H1 (cell line): Measurements from ENCODE around the gene FRMD4A.

ENCODE experiments used
- CBX8 ChIP-seq: fragments of 300-800, 300-1000 bp; sonication (generic); IDR thresholded peaks from 2 replicates; pipeline ENCODE4 v1.7.1; 2016; ENCODE audit warnings: low read depth, low read length, borderline replicate concordance
- CTCF ChIP-seq, 3 experiments: IDR thresholded peaks; 1 replicate in 2 of 3; 2 replicates in 1 of 3; pipeline versions ENCODE4 v1.5.1 to v1.6.1; 2011; ENCODE audit warnings: low read length in 3 of 3, mild to moderate bottlenecking in 3 of 3, inconsistent platforms in 2 of 3, low read depth in 1 of 3, moderate library complexity in 1 of 3; ENCODE audit not compliant: insufficient read depth in 1 of 3; ENCODE audit errors: control extremely low read depth in 1 of 3
- EP300 ChIP-seq, 2 experiments: IDR thresholded peaks; 1 replicate in 1 of 2; 2 replicates in 1 of 2; pipeline ENCODE4 v1.6.1; 2011 to 2012; ENCODE audit warnings: low read depth in 2 of 2, low read length in 2 of 2, mild to moderate bottlenecking in 2 of 2, borderline replicate concordance in 1 of 2, inconsistent platforms in 1 of 2, moderate library complexity in 1 of 2
- EZH2 ChIP-seq: fragments of 200-600 bp; sonication (generic); IDR thresholded peaks from 2 replicates; pipeline ENCODE4 v1.7.1; 2012; ENCODE audit warnings: low read depth, mild to moderate bottlenecking, moderate library complexity, low read length, inconsistent platforms; ENCODE audit not compliant: severe bottlenecking
- GTF2F1 ChIP-seq: IDR thresholded peaks from 2 replicates; pipeline ENCODE4 v1.6.1; 2012; ENCODE audit warnings: low read depth, low read length, improper control_type of control experiment, borderline replicate concordance
- HDAC6 ChIP-seq: IDR thresholded peaks from one replicate; pipeline ENCODE4 v1.7.1; 2012; ENCODE audit warnings: low read depth, mild to moderate bottlenecking, inconsistent platforms, low read length, moderate library complexity
- KDM1A ChIP-seq: fragments of 200-600, 300-600 bp; sonication (generic); IDR thresholded peaks from 2 replicates; pipeline ENCODE4 v1.7.1; 2016; ENCODE audit warnings: mild to moderate bottlenecking, low read length, borderline replicate concordance
- NRF1 ChIP-seq: IDR thresholded peaks from 2 replicates; pipeline ENCODE4 v1.6.1; 2011; ENCODE audit warnings: mild to moderate bottlenecking, low read depth, low read length, improper control_type of control experiment
- POLR2A ChIP-seq, 2 experiments: IDR thresholded peaks; 1 replicate in 1 of 2; 2 replicates in 1 of 2; pipeline ENCODE4 v1.6.1; 2011; ENCODE audit warnings: low read depth in 2 of 2, low read length in 2 of 2, mild to moderate bottlenecking in 2 of 2; ENCODE audit errors: control extremely low read depth in 1 of 2
- POLR2AphosphoS5 ChIP-seq: IDR thresholded peaks from 2 replicates; pipeline ENCODE4 v1.6.1; 2011; ENCODE audit warnings: low read depth, low read length
- RAD21 ChIP-seq, 2 experiments: IDR thresholded peaks in 1 of 2; conservative IDR thresholded peaks in 1 of 2; 2 replicates each; pipeline ENCODE4 v1.6.1; 2011; ENCODE audit warnings: low read depth in 2 of 2, low read length in 2 of 2, improper control_type of control experiment in 1 of 2, inconsistent platforms in 1 of 2, mild to moderate bottlenecking in 1 of 2, moderate library complexity in 1 of 2
- SP1 ChIP-seq: IDR thresholded peaks from 2 replicates; pipeline ENCODE4 v1.6.1; 2011; ENCODE audit warnings: low read depth, low read length
- TEAD4 ChIP-seq: IDR thresholded peaks from 2 replicates; pipeline ENCODE4 v1.6.1; 2012; ENCODE audit warnings: low read depth, low read length, inconsistent platforms, mixed read lengths

- TF ChIP-seq EP300 (IDR thresholded peaks at IDR 0.05; ENCODE audit: borderline replicate concordance in 1 of 2, low read depth in 2 of 2, low read length in 2 of 2) (no peak), CTCF (IDR thresholded peaks at IDR 0.05; ENCODE audit: control extremely low read depth in 1 of 3, insufficient read depth in 1 of 3, low read depth in 1 of 3, low read length in 3 of 3) (no peak), POLR2A (IDR thresholded peaks at IDR 0.05; ENCODE audit: control extremely low read depth in 1 of 2, low read depth in 2 of 2, low read length in 2 of 2) (no peak), SP1 (no peak), RAD21 (IDR thresholded peaks at IDR 0.05 in 1 of 2, conservative IDR thresholded peaks at IDR 0.05 in 1 of 2; ENCODE audit: low read depth in 2 of 2, low read length in 2 of 2) (no peak), HDAC6 (no peak), EZH2 (no peak), TEAD4 (no peak), CBX8 (no peak), POLR2AphosphoS5 (no peak), KDM1A (no peak), GTF2F1 (no peak), NRF1 (no peak)
These were observed 491.2 kb downstream of the FRMD4A start for GRCh38 chr10:13839430-13839990.
